GM10266 (cell line): Measurements from ENCODE around the gene RGL4.

Experiments used
- DNase-seq: peaks from one replicate; pipeline ENCODE4 v3.0.0; 2012; ENCODE audit errors: extremely low spot score
- TF ChIP-seq, protein P1 (sequence below): IDR thresholded peaks from 2 replicates; pipeline ENCODE4 v1.5.1; 2012; ENCODE audit warnings: mild to moderate bottlenecking, low read depth; ENCODE audit not compliant: control insufficient read depth, insufficient read depth; ENCODE audit errors: missing control alignments

Gene RGL4

DNA sequence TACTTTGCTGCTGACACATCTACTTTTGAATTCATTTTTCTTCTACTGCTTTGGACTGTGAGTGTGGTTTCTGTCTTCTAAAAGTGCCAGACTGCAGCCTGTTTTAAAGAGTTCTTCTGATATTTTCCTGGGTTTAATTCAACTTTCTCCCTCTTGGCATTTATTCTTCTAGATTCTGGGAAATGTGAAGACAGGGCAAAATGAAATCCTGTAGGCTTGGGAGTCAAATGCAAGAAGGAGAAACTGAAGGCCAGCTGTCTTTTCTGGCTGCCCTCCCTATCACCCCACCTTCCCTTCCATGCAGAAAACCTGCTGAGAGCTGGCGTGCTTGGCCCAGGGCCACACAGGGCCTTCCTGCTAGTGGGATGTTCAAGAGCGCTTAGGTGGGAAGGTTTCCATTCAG is 52.5 kb downstream of the RGL4 start:
- DNase-seq: no peak
- TF ChIP-seq, protein P1, sequence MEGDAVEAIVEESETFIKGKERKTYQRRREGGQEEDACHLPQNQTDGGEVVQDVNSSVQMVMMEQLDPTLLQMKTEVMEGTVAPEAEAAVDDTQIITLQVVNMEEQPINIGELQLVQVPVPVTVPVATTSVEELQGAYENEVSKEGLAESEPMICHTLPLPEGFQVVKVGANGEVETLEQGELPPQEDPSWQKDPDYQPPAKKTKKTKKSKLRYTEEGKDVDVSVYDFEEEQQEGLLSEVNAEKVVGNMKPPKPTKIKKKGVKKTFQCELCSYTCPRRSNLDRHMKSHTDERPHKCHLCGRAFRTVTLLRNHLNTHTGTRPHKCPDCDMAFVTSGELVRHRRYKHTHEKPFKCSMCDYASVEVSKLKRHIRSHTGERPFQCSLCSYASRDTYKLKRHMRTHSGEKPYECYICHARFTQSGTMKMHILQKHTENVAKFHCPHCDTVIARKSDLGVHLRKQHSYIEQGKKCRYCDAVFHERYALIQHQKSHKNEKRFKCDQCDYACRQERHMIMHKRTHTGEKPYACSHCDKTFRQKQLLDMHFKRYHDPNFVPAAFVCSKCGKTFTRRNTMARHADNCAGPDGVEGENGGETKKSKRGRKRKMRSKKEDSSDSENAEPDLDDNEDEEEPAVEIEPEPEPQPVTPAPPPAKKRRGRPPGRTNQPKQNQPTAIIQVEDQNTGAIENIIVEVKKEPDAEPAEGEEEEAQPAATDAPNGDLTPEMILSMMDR: no peak

DNA sequence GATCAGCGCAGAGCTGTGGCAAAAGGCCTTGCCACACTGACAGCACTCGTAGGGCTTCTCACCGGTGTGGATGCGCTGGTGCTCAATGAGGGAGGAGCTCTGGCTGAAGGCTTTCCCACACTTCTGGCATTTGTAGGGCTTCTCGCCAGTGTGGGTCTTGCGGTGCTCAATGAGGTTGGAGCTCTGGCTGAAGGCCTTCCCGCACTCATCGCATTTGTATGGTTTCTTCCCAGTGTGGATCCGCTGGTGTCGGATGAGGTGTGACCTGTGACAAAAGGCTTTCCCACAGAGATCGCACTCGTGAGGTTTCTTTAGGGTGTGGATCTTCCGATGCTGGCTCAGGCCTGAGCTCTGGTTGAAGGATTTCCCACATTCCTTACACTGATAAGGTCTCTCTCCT is 53.2 kb downstream of the RGL4 start:
- TF ChIP-seq, protein P1: no peak
- DNase-seq: no peak

DNA sequence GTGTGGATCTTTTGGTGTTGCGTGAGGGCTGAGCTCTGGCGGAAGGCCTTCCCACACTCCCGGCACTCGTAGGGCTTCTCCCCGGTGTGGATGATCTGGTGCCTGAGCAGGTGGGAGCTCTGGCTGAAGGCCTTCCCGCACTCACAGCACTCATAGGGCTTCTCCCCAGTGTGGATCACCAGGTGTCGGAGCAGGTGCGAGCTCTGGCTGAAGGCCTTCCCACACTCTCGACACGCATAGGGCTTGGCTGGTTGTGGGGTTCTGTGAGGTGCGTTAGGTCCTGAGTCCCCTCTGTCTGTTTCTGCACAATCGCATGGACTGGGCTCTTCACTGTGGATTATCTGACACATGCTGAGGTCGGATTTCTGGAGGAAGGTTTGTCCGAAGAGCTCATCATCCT is 53.7 kb downstream of the RGL4 start:
- DNase-seq: no peak
- TF ChIP-seq, protein P1: no peak

DNA sequence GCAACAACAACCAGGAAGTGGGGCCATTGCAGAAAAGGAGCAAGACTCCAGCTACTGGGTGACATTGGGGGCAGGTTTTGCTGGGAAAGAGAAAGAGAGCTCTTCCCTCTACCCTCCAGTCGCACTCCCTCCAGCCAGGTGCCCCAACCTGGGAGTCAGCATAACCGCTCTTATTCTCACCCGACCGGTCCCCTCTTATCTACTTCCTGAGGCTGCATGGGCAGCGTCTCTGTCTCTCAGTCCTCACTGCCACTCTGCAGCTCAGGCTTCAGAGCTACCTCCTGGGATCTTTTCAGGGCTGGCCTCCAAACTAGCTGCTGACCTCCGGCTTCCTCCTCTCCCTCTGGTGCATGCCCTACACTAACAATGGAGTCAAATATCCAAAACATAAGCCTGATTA is 55.0 kb downstream of the RGL4 start:
- TF ChIP-seq, protein P1: no peak
- DNase-seq: no peak
